ENCODE results near the gene ZFHX2. TPM values are rescaled to one million over a fixed set of nuclear protein-coding genes. Genes with fewer than 3 reads are reported as not detected.

The ZFHX2 gene
- polyA plus RNA-seq, 1 donor from 2014 or later = 0.72 TPM

GRCh38 chr14:23522643-23523198, 28.8 kb downstream of the ZFHX2 start:
- Histone ChIP-seq H3K9me2 (ENCODE audit: insufficient read depth, low read length) (no peaks in the 10 kb centered on the region), H3K4me3 (ENCODE audit: low read length) (no peak overlapping the region), H3K4me2 (ENCODE audit: low read length) (no peak overlapping the region), H3K9ac (ENCODE audit: low read length) (no peak overlapping the region), H2AFZ (ENCODE audit: low read depth, low read length) (no peak overlapping the region), H4K20me1 (ENCODE audit: insufficient read depth) (no peaks in the 10 kb centered on the region), H3K27me3 (ENCODE audit: insufficient read depth, low read depth, low read length) (no peaks in the 10 kb centered on the region), H3F3A (ENCODE audit: insufficient read depth, low read length, poor library complexity, severe bottlenecking) (no peaks in the 10 kb centered on the region), H3K36me3 (ENCODE audit: insufficient read depth, low read length) (no peaks in the 10 kb centered on the region), H3K27ac (ENCODE audit: low read length) (no peak overlapping the region), H3K9me3 (ENCODE audit: low read length) (no peaks in the 10 kb centered on the region), H3K79me2 (replicated peaks; ENCODE audit: insufficient read depth, low read length) (no peaks in the 10 kb centered on the region)
- TF ChIP-seq POLR2AphosphoS5 (IDR thresholded peaks at IDR 0.05) = no peak
- TF ChIP-seq EZH2 (IDR thresholded peaks at IDR 0.05; ENCODE audit: borderline replicate concordance, insufficient read depth, low read length, poor library complexity, severe bottlenecking) = no peak
- no peak for TF ChIP-seq MXI1 (conservative IDR thresholded peaks at IDR 0.05; ENCODE audit: poor library complexity, severe bottlenecking)
- no peak for TF ChIP-seq CTCF (IDR thresholded peaks at IDR 0.05; ENCODE audit: poor library complexity, severe bottlenecking)
- no peak for TF ChIP-seq SMC3 (conservative IDR thresholded peaks at IDR 0.05; ENCODE audit: poor library complexity)
- no peak for TF ChIP-seq EP300 (conservative IDR thresholded peaks at IDR 0.05; ENCODE audit: poor library complexity, severe bottlenecking)
- no peak for TF ChIP-seq TAF1 (IDR thresholded peaks at IDR 0.05; ENCODE audit: low read depth)
- TF ChIP-seq RAD21 (conservative IDR thresholded peaks at IDR 0.05) = no peak
- no peak for TF ChIP-seq REST (IDR thresholded peaks at IDR 0.05; ENCODE audit: borderline replicate concordance)

- Histone ChIP-seq H3K4me3 (ENCODE audit: low read length) (no peak overlapping the region), H3K27me3 (ENCODE audit: insufficient read depth, low read depth, low read length) (no peaks in the 10 kb centered on the region), H3K9me2 (ENCODE audit: insufficient read depth, low read length) (no peaks in the 10 kb centered on the region), H3K36me3 (ENCODE audit: insufficient read depth, low read length) (no peaks in the 10 kb centered on the region), H2AFZ (ENCODE audit: low read depth, low read length) (no peak overlapping the region), H3K9ac (ENCODE audit: low read length) (no peak overlapping the region), H3K27ac (ENCODE audit: low read length) (no peak overlapping the region), H3K4me2 (ENCODE audit: low read length) (no peak overlapping the region), H4K20me1 (ENCODE audit: insufficient read depth) (no peaks in the 10 kb centered on the region), H3K79me2 (replicated peaks; ENCODE audit: insufficient read depth, low read length) (no peaks in the 10 kb centered on the region), H3K9me3 (ENCODE audit: low read length) (no peaks in the 10 kb centered on the region), H3F3A (ENCODE audit: insufficient read depth, low read length, poor library complexity, severe bottlenecking) (no peaks in the 10 kb centered on the region)
- TF ChIP-seq SMC3 (conservative IDR thresholded peaks at IDR 0.05; ENCODE audit: poor library complexity) = no peak
- peak; percentile 11 for TF ChIP-seq POLR2AphosphoS5 (IDR thresholded peaks at IDR 0.05)
Measured at GRCh38 chr14:23521785-23522640, 29.6 kb downstream of the ZFHX2 start.
